Naive thymus-derived CD8-positive, alpha-beta T cell (primary cell): ENCODE measurements around the gene SMURF2. TPM values are rescaled to one million over a fixed set of nuclear protein-coding genes. Genes with fewer than 3 reads are reported as not detected.

ENCODE experiments used
- ATAC-seq, 2 donors: fragments of 150-1000 bp; cut with Tn5 transposase in 1 of 2; sonication (Bioruptor Pico), chemical (Tn5 transposase) in 1 of 2; 1 replicate in 1 of 2; 2 replicates in 1 of 2; pipeline ENCODE4 v1.10.0; 2021; ENCODE audit warnings: mild to moderate bottlenecking in 2 of 2, moderate library complexity in 2 of 2
- POLR2A ChIA-PET: fragments of 350-600 bp; sonication (Branson Sonifier 250); formaldehyde crosslinking; loops from one replicate; lab custom pipeline; 2021; ENCODE audit warnings: antibody characterized with exemption; lab: Charles Lee
- DNase-seq, 10 donors: peaks; one replicate each; pipeline versions ENCODE4 v3.0.0 to v3.0.0-alpha.2; 2020 to 2022
- H3K27ac Mint-ChIP-seq, 10 donors: one replicate each; pipeline ENCODE4 v1.8.0; 2020 to 2022; ENCODE audit warnings: mild to moderate bottlenecking in 10 of 10, mixed read lengths in 10 of 10, moderate library complexity in 4 of 10, inconsistent platforms in 1 of 10
- H3K27me3 Mint-ChIP-seq, 5 donors: one replicate each; pipeline ENCODE4 v1.8.0; 2021 to 2022; ENCODE audit warnings: mixed read lengths in 5 of 5
- H3K36me3 Mint-ChIP-seq, 3 donors: one replicate each; pipeline ENCODE4 v1.8.0; 2020 to 2022; ENCODE audit warnings: mixed read lengths in 3 of 3, mild to moderate bottlenecking in 2 of 3, inconsistent platforms in 1 of 3
- H3K4me1 Mint-ChIP-seq, 4 donors: one replicate each; pipeline ENCODE4 v1.8.0; 2021 to 2022; ENCODE audit warnings: mixed read lengths in 4 of 4
- H3K4me3 Mint-ChIP-seq, 10 donors: one replicate each; pipeline ENCODE4 v1.8.0; 2020 to 2022; ENCODE audit warnings: mild to moderate bottlenecking in 10 of 10, mixed read lengths in 10 of 10, moderate library complexity in 6 of 10, inconsistent platforms in 1 of 10
- H3K9me3 Mint-ChIP-seq, 9 donors: one replicate each; pipeline ENCODE4 v1.8.0; 2020 to 2022; ENCODE audit warnings: mixed read lengths in 9 of 9, mild to moderate bottlenecking in 3 of 9, inconsistent platforms in 1 of 9, moderate library complexity in 1 of 9
- polyA plus RNA-seq, 3 donors: library from polyadenylated mRNA; unstranded; fragments of 300-500 nt; fragmentation: Illumina TruSeq; gene quantifications; one replicate each; pipeline ENCODE4 v1.2.3, GENCODE V29; 2021
- total RNA-seq, 8 experiments: library from RNA in 2 of 8; stranded (reverse) in 2 of 8; gene quantifications; one replicate each; pipeline ENCODE4 v1.2.3 and lab custom pipeline; 2021 to 2026

SMURF2 gene
- total RNA-seq (10 to 100 TPM; 38.9 to 40.1 TPM), polyA plus RNA-seq (10 to 100 TPM in 1 of 3 donors, 1 to 10 TPM in 2; 6.1 to 11.0 (median 8.0) TPM), total RNA-seq (lab: John Stamatoyannopoulos, UW) (48.8 to 144 (median 55.0) reads per million in 6 experiments)

- peak within 1 kb of the TSS; percentile 89 to 98 (median 96) for H3K27ac Mint-ChIP-seq
- no peaks in the 10 kb centered on the region for H3K9me3 Mint-ChIP-seq
- ATAC-seq (peak; percentile 82 to 83), DNase-seq (peak; percentile 71 to 90 (median 83))
- H3K4me3 Mint-ChIP-seq, result peak within 1 kb of the TSS; percentile 96 to 99 (median 98)
- no peaks in the 10 kb centered on the region for H3K36me3 Mint-ChIP-seq
- no peaks in the 10 kb centered on the region for H3K27me3 Mint-ChIP-seq
- POLR2A ChIA-PET, result interaction anchor here (0.6 to 2.0 kb wide), 13 partner anchors 13 to 642 kb away, joined by 3 to 23 read pairs (median 3); partner anchors contain the start of genes CEP95, DDX5 and ICAM2
- peaks cover 12 to 45% (median 33%) of the 10 kb centered on the region in 4 donors for H3K4me1 Mint-ChIP-seq
These were observed at the start of gene SMURF2 for GRCh38 chr17:64661976-64662773. SMURF2 (minus strand) TSS chr17:64662307; CDS start chr17:64661880, 427 bp downstream.

- Mint-ChIP-seq H3K36me3 (no peaks in the 10 kb centered on the region), H3K27ac (peak overlapping the region in 7 of 10 donors; percentile 58 to 90 (median 85)), H3K4me3 (peak overlapping the region in 7 of 10 donors; percentile 54 to 78 (median 75)), H3K9me3 (no peaks in the 10 kb centered on the region), H3K27me3 (no peaks in the 10 kb centered on the region), H3K4me1 (peaks cover 31 to 79% (median 74%) of the 10 kb centered on the region in 4 donors)
- no peak for ATAC-seq
- POLR2A ChIA-PET, result interaction anchor here (0.6 to 1.6 kb wide), 4 partner anchors 17 to 61 kb away, joined by 3 to 10 read pairs (median 3); partner anchors contain the start of gene SMURF2
- DNase-seq, result no peak
These were observed 47.4 kb upstream of the SMURF2 start for GRCh38 chr17:64709481-64709880.

DNA sequence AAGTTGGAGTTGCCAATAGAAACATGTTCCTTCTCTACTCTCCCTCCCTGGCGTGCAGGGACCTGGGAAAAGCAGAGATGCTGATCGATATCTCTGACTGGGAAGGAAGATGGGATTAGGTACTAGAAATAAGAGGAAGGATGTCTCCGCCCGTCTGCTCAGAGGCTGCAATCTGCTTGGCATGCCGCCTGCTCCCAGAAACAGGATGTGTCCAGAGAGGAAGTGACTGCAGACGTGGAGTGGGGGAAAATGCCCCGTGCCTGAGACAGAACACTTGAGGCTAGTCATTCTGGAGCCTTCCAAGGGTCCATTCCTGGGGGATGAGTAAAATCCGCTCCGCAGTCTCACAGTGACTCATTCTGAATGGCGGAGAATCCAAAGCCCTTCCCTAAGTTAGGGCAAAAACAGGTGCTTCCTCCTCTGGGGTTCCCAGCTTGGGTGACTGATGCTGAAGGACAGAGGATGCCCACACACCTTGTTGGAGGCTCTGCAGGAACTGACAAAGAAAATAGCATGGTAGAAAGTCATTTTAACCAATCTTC, 45.0 kb upstream of the SMURF2 start:
- Mint-ChIP-seq H3K9me3 (no peaks in the 10 kb centered on the region), H3K36me3 (no peaks in the 10 kb centered on the region), H3K4me1 (peaks cover 25 to 57% (median 51%) of the 10 kb centered on the region in 4 donors), H3K27me3 (no peaks in the 10 kb centered on the region), H3K27ac (peak overlapping the region in 6 of 10 donors; percentile 18 to 69 (median 48)), H3K4me3 (peak overlapping the region in 2 of 10 donors; percentile 30 to 51)
- POLR2A ChIA-PET, result no interaction called here
- DNase-seq (no peak), ATAC-seq (no peak)

GRCh38 chr17:64706224-64707049, 44.3 kb upstream of the SMURF2 start:
- ATAC-seq (no peak), DNase-seq (no peak)
- H3K36me3 Mint-ChIP-seq, result no peaks in the 10 kb centered on the region
- no peaks in the 10 kb centered on the region for H3K27me3 Mint-ChIP-seq
- H3K27ac Mint-ChIP-seq, result peak overlapping the region in 4 of 10 donors; percentile 4 to 78 (median 38)
- no peaks in the 10 kb centered on the region for H3K9me3 Mint-ChIP-seq
- POLR2A ChIA-PET, result no interaction called here
- no peak overlapping the region for H3K4me3 Mint-ChIP-seq
- peaks cover 25 to 51% (median 45%) of the 10 kb centered on the region in 4 donors for H3K4me1 Mint-ChIP-seq

- ATAC-seq, result no peak
- Mint-ChIP-seq H3K27me3 (no peaks in the 10 kb centered on the region), H3K36me3 (no peaks in the 10 kb centered on the region), H3K27ac (no peak overlapping the region), H3K4me3 (no peak overlapping the region), H3K9me3 (no peaks in the 10 kb centered on the region), H3K4me1 (peaks cover 9 to 19% (median 14%) of the 10 kb centered on the region in 4 donors)
- POLR2A ChIA-PET, result no interaction called here
- no peak for DNase-seq
These were observed 40.7 kb upstream of the SMURF2 start for GRCh38 chr17:64702815-64703214.

GRCh38 chr17:64698725-64699124, 36.6 kb upstream of the SMURF2 start:
- Mint-ChIP-seq H3K4me3 (no peak overlapping the region), H3K27ac (no peak overlapping the region), H3K9me3 (no peaks in the 10 kb centered on the region), H3K4me1 (peaks cover 0 to 5% (median under 1%) of the 10 kb centered on the region in 4 donors), H3K27me3 (peaks cover 0 to 2% (median 0%) of the 10 kb centered on the region in 5 donors), H3K36me3 (no peaks in the 10 kb centered on the region)
- DNase-seq, result no peak
- no peak for ATAC-seq
- POLR2A ChIA-PET, result no interaction called here

- H3K9me3 Mint-ChIP-seq, result no peaks in the 10 kb centered on the region
- POLR2A ChIA-PET, result interaction anchor here (1.8 kb wide), 1 partner anchor 16 kb away, joined by 4 read pairs; no protein-coding TSS in a partner anchor
- peaks cover 0 to 2% (median 0%) of the 10 kb centered on the region in 5 donors for H3K27me3 Mint-ChIP-seq
- H3K4me3 Mint-ChIP-seq, result peak overlapping the region in 1 of 10 donors; percentile 65
- H3K27ac Mint-ChIP-seq, result no peak overlapping the region
- no peaks in the 10 kb centered on the region for H3K36me3 Mint-ChIP-seq
- DNase-seq, result no peak
- peaks cover 0 to 2% (median 0%) of the 10 kb centered on the region in 4 donors for H3K4me1 Mint-ChIP-seq
- ATAC-seq, result no peak
These were observed 32.1 kb upstream of the SMURF2 start for GRCh38 chr17:64694207-64694606.

- H3K27ac Mint-ChIP-seq, result no peak overlapping the region
- H3K36me3 Mint-ChIP-seq, result no peaks in the 10 kb centered on the region
- no peak overlapping the region for H3K4me3 Mint-ChIP-seq
- ATAC-seq (no peak), DNase-seq (no peak)
- H3K27me3 Mint-ChIP-seq, result peaks cover 0 to 2% (median 0%) of the 10 kb centered on the region in 5 donors
- no peaks in the 10 kb centered on the region for H3K9me3 Mint-ChIP-seq
- H3K4me1 Mint-ChIP-seq, result peaks cover 0 to 2% (median 0%) of the 10 kb centered on the region in 4 donors
- POLR2A ChIA-PET, result interaction anchor here (0.9 kb wide), 1 partner anchor 17 kb away, joined by 3 read pairs; no protein-coding TSS in a partner anchor
These were observed 30.1 kb upstream of the SMURF2 start for GRCh38 chr17:64692187-64692586.

DNA sequence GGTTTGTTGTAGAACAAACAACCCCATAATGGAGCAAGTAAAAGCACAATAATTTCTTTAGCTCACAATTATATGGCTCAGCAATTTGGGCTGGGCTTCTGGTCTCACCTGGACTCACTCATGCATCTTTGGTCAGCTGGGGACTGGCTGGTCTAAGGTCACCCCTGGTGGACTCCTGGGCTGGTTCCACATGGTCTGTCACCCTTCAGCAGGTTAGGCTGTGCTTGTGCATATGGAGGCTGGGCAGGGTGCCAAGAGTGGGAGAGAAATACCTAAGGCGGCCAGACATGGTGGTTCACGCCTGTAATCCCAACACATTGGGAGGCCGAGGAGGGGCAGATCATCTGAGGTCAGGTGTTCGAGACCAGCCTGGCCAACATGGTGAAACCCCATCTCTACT, 27.0 kb upstream of the SMURF2 start:
- H3K4me3 Mint-ChIP-seq, result no peak overlapping the region
- no peaks in the 10 kb centered on the region for H3K9me3 Mint-ChIP-seq
- ATAC-seq (no peak), DNase-seq (no peak)
- H3K27ac Mint-ChIP-seq, result no peak overlapping the region
- H3K4me1 Mint-ChIP-seq, result no peaks in the 10 kb centered on the region
- H3K36me3 Mint-ChIP-seq, result no peaks in the 10 kb centered on the region
- POLR2A ChIA-PET, result no interaction called here
- no peaks in the 10 kb centered on the region for H3K27me3 Mint-ChIP-seq

- no peaks in the 10 kb centered on the region for H3K36me3 Mint-ChIP-seq
- H3K27me3 Mint-ChIP-seq, result no peaks in the 10 kb centered on the region
- DNase-seq, result no peak
- H3K27ac Mint-ChIP-seq, result no peak overlapping the region
- no peaks in the 10 kb centered on the region for H3K9me3 Mint-ChIP-seq
- H3K4me1 Mint-ChIP-seq, result no peaks in the 10 kb centered on the region
- no peak for ATAC-seq
- POLR2A ChIA-PET, result no interaction called here
- H3K4me3 Mint-ChIP-seq, result no peak overlapping the region
These were observed 26.4 kb upstream of the SMURF2 start for GRCh38 chr17:64688481-64688880.

- no peak for DNase-seq
- peak overlapping the region in 1 of 10 donors; percentile 29 for H3K27ac Mint-ChIP-seq
- H3K9me3 Mint-ChIP-seq, result no peaks in the 10 kb centered on the region
- H3K36me3 Mint-ChIP-seq, result no peaks in the 10 kb centered on the region
- peaks cover 0 to under 1% (median 0%) of the 10 kb centered on the region in 4 donors for H3K4me1 Mint-ChIP-seq
- POLR2A ChIA-PET, result no interaction called here
- no peak for ATAC-seq
- H3K4me3 Mint-ChIP-seq, result no peak overlapping the region
- H3K27me3 Mint-ChIP-seq, result no peaks in the 10 kb centered on the region
These were observed 25.9 kb upstream of the SMURF2 start for GRCh38 chr17:64687961-64688360.

DNA sequence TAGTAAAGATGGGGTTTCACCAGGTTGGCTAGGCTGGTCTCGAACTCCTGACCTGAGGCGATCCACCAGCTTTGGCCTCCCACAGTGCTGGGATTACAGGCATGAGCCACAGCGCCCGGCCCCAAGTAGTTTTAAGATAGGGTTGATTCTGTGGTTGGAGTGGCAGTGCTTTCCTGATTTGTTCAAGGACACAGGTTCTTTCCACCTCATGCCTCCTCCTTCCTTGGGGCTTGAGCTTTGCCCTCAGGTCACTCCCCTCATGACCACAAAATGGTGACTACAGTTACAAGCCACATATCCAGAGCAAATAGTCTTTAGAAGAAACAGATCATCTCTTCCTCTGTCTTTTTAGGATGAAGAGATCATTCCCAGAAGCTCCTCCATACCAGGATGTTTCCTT, 25.3 kb upstream of the SMURF2 start:
- DNase-seq, result no peak
- Mint-ChIP-seq H3K4me3 (no peak overlapping the region), H3K27ac (peak overlapping the region in 1 of 10 donors; percentile 22), H3K9me3 (no peaks in the 10 kb centered on the region), H3K36me3 (no peaks in the 10 kb centered on the region), H3K27me3 (no peaks in the 10 kb centered on the region), H3K4me1 (peaks cover 0 to 2% (median 0%) of the 10 kb centered on the region in 4 donors)
- POLR2A ChIA-PET, result interaction anchor here (0.5 kb wide), 1 partner anchor 10 kb away, joined by 3 read pairs; no protein-coding TSS in a partner anchor
- ATAC-seq, result no peak
